Panc1 (cell line): ENCODE data around the gene ISCU. TPM values are rescaled to one million over a fixed set of nuclear protein-coding genes. Genes with fewer than 3 reads are reported as not detected.

Experiments
- ATAC-seq: fragments of 200-7000 bp; cut with Tn5 transposase; 2 replicates; pipeline ENCODE4 v1.9.1; 2020; ENCODE audit warnings: mild to moderate bottlenecking, moderate library complexity
- BruUV-seq: library from RNA; stranded (reverse); fragments of 400-500 nt; replicated peaks from 2 replicates; lab custom pipeline; 2021; lab: Mats Ljungman, UMichigan
- CTCF ChIA-PET: fragments of 300-600 bp; sonication (Branson Sonifier 250); formaldehyde crosslinking; loops from one replicate; lab custom pipeline; 2022; ENCODE audit warnings: antibody characterized with exemption; lab: Charles Lee
- POLR2A ChIA-PET: fragments of 300-600 bp; sonication (Branson Sonifier 250); formaldehyde crosslinking; loops from one replicate; lab custom pipeline; 2022; ENCODE audit warnings: antibody characterized with exemption; lab: Charles Lee
- DNase-seq: peaks from one replicate; pipeline ENCODE4 v3.0.0-alpha.2; 2010; ENCODE audit warnings: low read depth, low spot score
- H3K27ac ChIP-seq: 2 replicates; pipeline ENCODE4 v1.5.1; 2011; ENCODE audit warnings: mild to moderate bottlenecking, low read length, inconsistent platforms
- H3K27me3 ChIP-seq: fragments of 200-500 bp; sonication (Bioruptor generic); 2 replicates; pipeline ENCODE4 v1.6.0; 2014; ENCODE audit warnings: low read length, inconsistent platforms; ENCODE audit not compliant: control insufficient read depth, insufficient read depth
- H3K36me3 ChIP-seq: fragments of 200-500 bp; sonication (Bioruptor generic); 2 replicates; pipeline ENCODE4 v1.5.1; 2014; ENCODE audit warnings: inconsistent platforms, mild to moderate bottlenecking, low read length, moderate library complexity; ENCODE audit not compliant: control insufficient read depth, insufficient read depth
- H3K4me1 ChIP-seq: 2 replicates; pipeline ENCODE4 v1.5.1; 2011; ENCODE audit warnings: inconsistent platforms, mild to moderate bottlenecking, low read length, moderate library complexity; ENCODE audit not compliant: control insufficient read depth, insufficient read depth
- H3K4me3 ChIP-seq, 2 experiments: 2 replicates each; pipeline ENCODE4 v1.5.1; 2011 to 2012; ENCODE audit warnings: low read depth in 2 of 2, low read length in 2 of 2, mild to moderate bottlenecking in 2 of 2, inconsistent platforms in 1 of 2, moderate library complexity in 1 of 2
- H3K9me3 ChIP-seq: fragments of 200-500 bp; sonication (Bioruptor generic); 2 replicates; pipeline ENCODE4 v1.5.1; 2014; ENCODE audit warnings: low read depth, mild to moderate bottlenecking, inconsistent platforms, low read length, moderate library complexity; ENCODE audit not compliant: control insufficient read depth, insufficient read depth
- POLR2AphosphoS5 ChIP-seq: IDR thresholded peaks from 2 replicates; pipeline ENCODE4 v1.6.1; 2012; ENCODE audit warnings: mild to moderate bottlenecking, low read depth, low read length, moderate library complexity
- SIN3A ChIP-seq: IDR thresholded peaks from 2 replicates; pipeline ENCODE4 v1.6.1; 2012; ENCODE audit warnings: low read depth, mild to moderate bottlenecking, low read length, moderate library complexity, borderline replicate concordance; ENCODE audit not compliant: insufficient read depth
- TCF7L2 ChIP-seq: IDR thresholded peaks from 2 replicates; pipeline ENCODE4 v1.6.1; 2011; ENCODE audit warnings: mild to moderate bottlenecking, low read depth, low read length, inconsistent platforms
- in situ Hi-C: cut with HindIII; loops from 2 replicates; pipeline ENCODE4 v1.10.0; 2016; ENCODE audit warnings: low sequenced_read_pairs, low pct_unique_long_range_greater_than_20kb
- intact Hi-C: fragments of 100-400 bp; cut with micrococcal nuclease; formaldehyde crosslinking; loops from one replicate; pipeline ENCODE4 v1.10.0; 2022; ENCODE audit not compliant: unreplicated experiment
- total RNA-seq: library from RNA; stranded (reverse); gene quantifications from one replicate; pipeline ENCODE4 v1.2.1, GENCODE V29; 2021; ENCODE audit not compliant: unreplicated experiment
- TF ChIP-seq, protein P1 (sequence below): fragments of 450-650 bp; IDR thresholded peaks from 2 replicates; pipeline ENCODE4 v1.5.1; 2017; ENCODE audit warnings: mild to moderate bottlenecking
- TF ChIP-seq, protein P2 (sequence below), 2 experiments: IDR thresholded peaks; 2 replicates each; pipeline ENCODE4 v1.6.1; 2011 to 2012; ENCODE audit warnings: low read depth in 2 of 2, control low read depth in 1 of 2, low read length in 1 of 2, mild to moderate bottlenecking in 1 of 2, moderate library complexity in 1 of 2; ENCODE audit not compliant: insufficient read depth in 1 of 2

Gene ISCU
- total RNA-seq, 1 experiment from 2014 or later, result 66.1 TPM

DNA sequence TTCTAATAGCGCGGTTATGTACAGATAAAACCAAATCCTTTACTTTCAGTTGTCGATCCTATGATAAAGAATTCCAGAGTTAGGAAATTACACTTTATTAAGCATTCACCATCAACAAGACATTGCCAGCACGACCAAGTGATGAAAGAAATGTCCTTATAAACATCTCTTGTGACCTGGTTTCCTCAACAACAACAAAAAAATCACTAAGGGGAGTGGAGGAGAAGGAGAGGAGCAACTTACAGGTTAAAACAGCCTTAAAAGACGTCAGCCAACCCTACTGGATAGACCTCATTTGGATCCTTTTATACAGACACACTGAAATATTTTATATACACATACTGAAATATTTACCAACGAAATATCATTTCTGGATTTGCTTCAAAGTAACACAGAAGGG lies 24.2 kb upstream of the ISCU start:
- no peaks in the 10 kb centered on the region for H3K4me1 ChIP-seq
- in situ Hi-C loops (no loop called here), intact Hi-C loops (no loop called here)
- H3K9me3 ChIP-seq, result no peaks in the 10 kb centered on the region
- H3K36me3 ChIP-seq, result peaks cover 36% of the 10 kb centered on the region
- ATAC-seq, result no peak
- ChIA-PET CTCF (no interaction called here), POLR2A (no interaction called here)
- BruUV-seq, result no TSS peak
- H3K4me3 ChIP-seq, result no peak overlapping the region
- H3K27ac ChIP-seq, result no peak overlapping the region
- no peaks in the 10 kb centered on the region for H3K27me3 ChIP-seq
- TF ChIP-seq POLR2AphosphoS5 (no peak), SIN3A (no peak)
- TF ChIP-seq, protein P1, sequence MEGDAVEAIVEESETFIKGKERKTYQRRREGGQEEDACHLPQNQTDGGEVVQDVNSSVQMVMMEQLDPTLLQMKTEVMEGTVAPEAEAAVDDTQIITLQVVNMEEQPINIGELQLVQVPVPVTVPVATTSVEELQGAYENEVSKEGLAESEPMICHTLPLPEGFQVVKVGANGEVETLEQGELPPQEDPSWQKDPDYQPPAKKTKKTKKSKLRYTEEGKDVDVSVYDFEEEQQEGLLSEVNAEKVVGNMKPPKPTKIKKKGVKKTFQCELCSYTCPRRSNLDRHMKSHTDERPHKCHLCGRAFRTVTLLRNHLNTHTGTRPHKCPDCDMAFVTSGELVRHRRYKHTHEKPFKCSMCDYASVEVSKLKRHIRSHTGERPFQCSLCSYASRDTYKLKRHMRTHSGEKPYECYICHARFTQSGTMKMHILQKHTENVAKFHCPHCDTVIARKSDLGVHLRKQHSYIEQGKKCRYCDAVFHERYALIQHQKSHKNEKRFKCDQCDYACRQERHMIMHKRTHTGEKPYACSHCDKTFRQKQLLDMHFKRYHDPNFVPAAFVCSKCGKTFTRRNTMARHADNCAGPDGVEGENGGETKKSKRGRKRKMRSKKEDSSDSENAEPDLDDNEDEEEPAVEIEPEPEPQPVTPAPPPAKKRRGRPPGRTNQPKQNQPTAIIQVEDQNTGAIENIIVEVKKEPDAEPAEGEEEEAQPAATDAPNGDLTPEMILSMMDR, result no peak
- TF ChIP-seq, protein P2, sequence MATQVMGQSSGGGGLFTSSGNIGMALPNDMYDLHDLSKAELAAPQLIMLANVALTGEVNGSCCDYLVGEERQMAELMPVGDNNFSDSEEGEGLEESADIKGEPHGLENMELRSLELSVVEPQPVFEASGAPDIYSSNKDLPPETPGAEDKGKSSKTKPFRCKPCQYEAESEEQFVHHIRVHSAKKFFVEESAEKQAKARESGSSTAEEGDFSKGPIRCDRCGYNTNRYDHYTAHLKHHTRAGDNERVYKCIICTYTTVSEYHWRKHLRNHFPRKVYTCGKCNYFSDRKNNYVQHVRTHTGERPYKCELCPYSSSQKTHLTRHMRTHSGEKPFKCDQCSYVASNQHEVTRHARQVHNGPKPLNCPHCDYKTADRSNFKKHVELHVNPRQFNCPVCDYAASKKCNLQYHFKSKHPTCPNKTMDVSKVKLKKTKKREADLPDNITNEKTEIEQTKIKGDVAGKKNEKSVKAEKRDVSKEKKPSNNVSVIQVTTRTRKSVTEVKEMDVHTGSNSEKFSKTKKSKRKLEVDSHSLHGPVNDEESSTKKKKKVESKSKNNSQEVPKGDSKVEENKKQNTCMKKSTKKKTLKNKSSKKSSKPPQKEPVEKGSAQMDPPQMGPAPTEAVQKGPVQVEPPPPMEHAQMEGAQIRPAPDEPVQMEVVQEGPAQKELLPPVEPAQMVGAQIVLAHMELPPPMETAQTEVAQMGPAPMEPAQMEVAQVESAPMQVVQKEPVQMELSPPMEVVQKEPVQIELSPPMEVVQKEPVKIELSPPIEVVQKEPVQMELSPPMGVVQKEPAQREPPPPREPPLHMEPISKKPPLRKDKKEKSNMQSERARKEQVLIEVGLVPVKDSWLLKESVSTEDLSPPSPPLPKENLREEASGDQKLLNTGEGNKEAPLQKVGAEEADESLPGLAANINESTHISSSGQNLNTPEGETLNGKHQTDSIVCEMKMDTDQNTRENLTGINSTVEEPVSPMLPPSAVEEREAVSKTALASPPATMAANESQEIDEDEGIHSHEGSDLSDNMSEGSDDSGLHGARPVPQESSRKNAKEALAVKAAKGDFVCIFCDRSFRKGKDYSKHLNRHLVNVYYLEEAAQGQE (IDR thresholded peaks at IDR 0.05; ENCODE audit: insufficient read depth in 1 of 2, low read depth in 2 of 2, low read length in 1 of 2), result no peak
- no peak for DNase-seq

DNA sequence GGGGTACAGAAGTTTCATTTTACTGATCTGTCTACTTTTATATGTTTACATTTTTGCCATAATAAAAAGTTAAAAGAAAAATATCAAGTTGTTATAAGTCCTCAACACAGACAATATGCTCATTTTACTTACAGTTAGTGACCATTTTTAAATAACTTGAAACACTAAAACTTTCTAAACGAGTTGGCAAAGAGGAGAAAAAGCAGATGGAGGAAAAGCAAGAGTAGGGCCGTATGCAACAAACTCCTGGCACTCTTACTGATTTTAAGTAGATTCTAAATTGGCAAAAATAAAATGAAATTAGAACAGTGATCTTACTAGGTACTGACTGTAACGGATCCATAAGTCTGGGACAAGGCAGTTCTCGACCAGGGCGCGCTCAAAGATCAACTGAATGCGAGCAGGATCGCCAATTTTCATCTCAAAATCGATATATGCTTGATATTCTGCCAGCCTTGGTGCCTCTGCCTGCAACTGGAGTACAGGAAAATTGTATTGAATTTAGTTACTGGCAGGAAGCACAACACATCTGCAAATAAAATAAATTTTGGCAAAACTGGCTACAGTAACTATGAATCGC lies 23.7 kb upstream of the ISCU start:
- no peak for ATAC-seq
- no peaks in the 10 kb centered on the region for H3K27me3 ChIP-seq
- no peaks in the 10 kb centered on the region for H3K4me1 ChIP-seq
- peaks cover 34% of the 10 kb centered on the region for H3K36me3 ChIP-seq
- TF ChIP-seq POLR2AphosphoS5, result no peak
- TF ChIP-seq, protein P2 (IDR thresholded peaks at IDR 0.05; ENCODE audit: insufficient read depth in 1 of 2, low read depth in 2 of 2, low read length in 1 of 2), result no peak
- no peak for TF ChIP-seq SIN3A
- TF ChIP-seq, protein P1, result no peak
- TF ChIP-seq TCF7L2, result no peak
- no peak for DNase-seq
- intact Hi-C loops, result no loop called here
- H3K4me3 ChIP-seq, result no peak overlapping the region
- in situ Hi-C loops, result no loop called here
- ChIA-PET POLR2A (no interaction called here), CTCF (no interaction called here)
- no peak overlapping the region for H3K27ac ChIP-seq
- BruUV-seq, result no TSS peak
- no peaks in the 10 kb centered on the region for H3K9me3 ChIP-seq
